Stimulated activated CD4-positive, alpha-beta T cell treated with anti-CD3 and anti-CD28 coated beads, Interleukin-4, amount 100 ng/mL, for 1 hour (primary cell): Measurements from ENCODE around the gene LASP1.
"Not testable (repeated sequence)": the region's sequence is repeated elsewhere in the genome, so short reads cannot be mapped to it uniquely, and the experiment has no call there.

Experiments
- DNase-seq: peaks from one replicate; pipeline ENCODE4 v3.0.0-alpha.2; 2020

LASP1 gene

GRCh38 chr17:38940404-38940803 lies 70.5 kb downstream of the LASP1 start:
- DNase-seq = no peak

GRCh38 chr17:38942696-38943334 lies 73.0 kb downstream of the LASP1 start:
- DNase-seq = no peak

GRCh38 chr17:38943607-38944006 lies 73.7 kb downstream of the LASP1 start:
- no peak for DNase-seq

GRCh38 chr17:38947189-38947588 lies 77.3 kb downstream of the LASP1 start:
- no peak for DNase-seq

GRCh38 chr17:38953800-38954199 lies 83.9 kb downstream of the LASP1 start:
- DNase-seq = not testable (repeated sequence)

- DNase-seq = no peak
Observed at GRCh38 chr17:38958326-38958725, 88.5 kb downstream of the LASP1 start.

GRCh38 chr17:38958756-38959155 lies 88.9 kb downstream of the LASP1 start:
- no peak for DNase-seq

- DNase-seq = no peak
Observed at GRCh38 chr17:38959508-38959907, 89.7 kb downstream of the LASP1 start.

GRCh38 chr17:38960402-38960801 lies 90.5 kb downstream of the LASP1 start:
- no peak for DNase-seq

- no peak for DNase-seq
Observed at GRCh38 chr17:38961413-38961812, 91.6 kb downstream of the LASP1 start.

GRCh38 chr17:38967290-38967738 lies 97.5 kb downstream of the LASP1 start, which contains the start of gene FBXO47:
Gene FBXO47, minus strand, starts transcription at chr17:38967403. Its CDS starts 4,378 bp downstream, at chr17:38963025.
- peak; percentile 80 for DNase-seq

- no peak for DNase-seq
Observed at GRCh38 chr17:38969281-38969680, 99.4 kb downstream of the LASP1 start.

- no peak for DNase-seq
Observed at GRCh38 chr17:38970128-38970527, 100.3 kb downstream of the LASP1 start.

GRCh38 chr17:38970804-38971203 lies 100.9 kb downstream of the LASP1 start:
- DNase-seq = no peak
